ENCODE measurements around the gene POLD4.

Gene POLD4

DNA sequence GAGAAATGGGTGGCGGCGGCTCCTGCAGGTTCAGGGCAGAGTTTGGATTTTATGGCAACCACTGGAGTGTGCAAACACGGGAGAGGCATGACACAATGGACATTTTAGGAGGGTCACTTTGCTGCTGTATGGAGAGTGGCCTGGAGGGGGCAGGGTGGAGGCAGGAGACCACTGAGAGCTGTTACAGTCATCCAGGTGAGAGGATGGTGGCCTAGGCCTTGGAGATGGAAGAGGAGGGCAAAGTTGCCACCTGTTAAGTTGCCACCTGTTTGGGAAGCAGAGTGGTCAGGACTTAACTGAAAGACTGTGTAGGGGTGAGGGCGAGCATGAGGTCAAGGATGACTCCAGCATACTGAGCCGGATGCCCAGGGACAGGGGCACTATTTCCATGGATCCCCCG lies 36.1 kb upstream of the POLD4 start:
- no peak overlapping the region for H3K27ac ChIP-seq (ENCODE audit: low read length)
- ATAC-seq (ENCODE audit: insufficient read depth, low read depth) (peak; percentile 32; the same call in 1 of the 3 replicates), DNase-seq (peak; percentile 49)
- no peak overlapping the region for H3K4me2 ChIP-seq (ENCODE audit: insufficient read depth, low read length)
- H3K36me3 ChIP-seq (ENCODE audit: insufficient read depth, low read length) = peaks cover 14% of the 10 kb centered on the region
- no peaks in the 10 kb centered on the region for H3K27me3 ChIP-seq (ENCODE audit: insufficient read depth, low read length, poor library complexity)
- peaks cover 38% of the 10 kb centered on the region for H3K4me1 ChIP-seq (ENCODE audit: insufficient read depth, low read length)
- TF ChIP-seq EZH2 (IDR thresholded peaks at IDR 0.05; ENCODE audit: borderline replicate concordance, low read depth, low read length, severe bottlenecking) = no peak
- TF ChIP-seq, protein P1, sequence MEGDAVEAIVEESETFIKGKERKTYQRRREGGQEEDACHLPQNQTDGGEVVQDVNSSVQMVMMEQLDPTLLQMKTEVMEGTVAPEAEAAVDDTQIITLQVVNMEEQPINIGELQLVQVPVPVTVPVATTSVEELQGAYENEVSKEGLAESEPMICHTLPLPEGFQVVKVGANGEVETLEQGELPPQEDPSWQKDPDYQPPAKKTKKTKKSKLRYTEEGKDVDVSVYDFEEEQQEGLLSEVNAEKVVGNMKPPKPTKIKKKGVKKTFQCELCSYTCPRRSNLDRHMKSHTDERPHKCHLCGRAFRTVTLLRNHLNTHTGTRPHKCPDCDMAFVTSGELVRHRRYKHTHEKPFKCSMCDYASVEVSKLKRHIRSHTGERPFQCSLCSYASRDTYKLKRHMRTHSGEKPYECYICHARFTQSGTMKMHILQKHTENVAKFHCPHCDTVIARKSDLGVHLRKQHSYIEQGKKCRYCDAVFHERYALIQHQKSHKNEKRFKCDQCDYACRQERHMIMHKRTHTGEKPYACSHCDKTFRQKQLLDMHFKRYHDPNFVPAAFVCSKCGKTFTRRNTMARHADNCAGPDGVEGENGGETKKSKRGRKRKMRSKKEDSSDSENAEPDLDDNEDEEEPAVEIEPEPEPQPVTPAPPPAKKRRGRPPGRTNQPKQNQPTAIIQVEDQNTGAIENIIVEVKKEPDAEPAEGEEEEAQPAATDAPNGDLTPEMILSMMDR (IDR thresholded peaks at IDR 0.05; ENCODE audit: borderline replicate concordance, extremely low read depth, low read length, poor library complexity, severe bottlenecking) = peak; percentile 70
- H3K79me2 ChIP-seq (ENCODE audit: insufficient read depth, low read length) = peaks cover 40% of the 10 kb centered on the region
- H2AFZ ChIP-seq (ENCODE audit: low read depth, low read length) = no peak overlapping the region
- H3K9ac ChIP-seq (ENCODE audit: low read depth, low read length) = no peak overlapping the region
- no peaks in the 10 kb centered on the region for H3K9me3 ChIP-seq (ENCODE audit: insufficient read depth, low read length, severe bottlenecking)
- H3K4me3 ChIP-seq (ENCODE audit: low read depth in 1 of 2, low read length in 2 of 2) = no peak overlapping the region
- H4K20me1 ChIP-seq (ENCODE audit: insufficient read depth, low read length) = peaks cover 18% of the 10 kb centered on the region

DNA sequence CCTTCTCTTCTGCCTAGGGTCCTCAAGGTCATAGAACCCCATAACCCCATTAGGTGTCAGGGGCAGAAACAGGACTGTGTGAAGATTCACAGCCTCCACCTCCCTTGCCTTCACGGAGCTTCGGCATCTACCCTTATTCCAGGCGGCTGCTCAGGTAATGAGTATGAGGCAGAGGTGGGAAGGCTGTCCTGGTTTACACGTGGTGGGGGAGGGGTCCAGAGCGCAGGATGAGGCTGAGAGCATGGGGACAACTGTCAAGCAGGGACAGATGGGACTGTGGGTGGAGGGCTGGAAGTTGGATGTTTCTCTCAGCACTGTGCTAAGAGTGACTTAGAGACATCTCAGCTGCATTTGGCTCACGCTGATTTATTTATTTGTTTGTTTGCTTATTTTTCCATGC lies 34.2 kb upstream of the POLD4 start:
- TF ChIP-seq EZH2 (IDR thresholded peaks at IDR 0.05; ENCODE audit: borderline replicate concordance, low read depth, low read length, severe bottlenecking) = no peak
- TF ChIP-seq, protein P1 (IDR thresholded peaks at IDR 0.05; ENCODE audit: borderline replicate concordance, extremely low read depth, low read length, poor library complexity, severe bottlenecking) = no peak
- H3K27me3 ChIP-seq (ENCODE audit: insufficient read depth, low read length, poor library complexity) = no peaks in the 10 kb centered on the region
- no peak overlapping the region for H3K27ac ChIP-seq (ENCODE audit: low read length)
- DNase-seq (no peak), ATAC-seq (ENCODE audit: insufficient read depth, low read depth) (no peak)
- no peak overlapping the region for H2AFZ ChIP-seq (ENCODE audit: low read depth, low read length)
- H3K4me3 ChIP-seq (ENCODE audit: low read depth in 1 of 2, low read length in 2 of 2) = no peak overlapping the region
- no peaks in the 10 kb centered on the region for H3K36me3 ChIP-seq (ENCODE audit: insufficient read depth, low read length)
- H3K9ac ChIP-seq (ENCODE audit: low read depth, low read length) = no peak overlapping the region
- H3K4me1 ChIP-seq (ENCODE audit: insufficient read depth, low read length) = peaks cover 20% of the 10 kb centered on the region
- H3K9me3 ChIP-seq (ENCODE audit: insufficient read depth, low read length, severe bottlenecking) = no peaks in the 10 kb centered on the region
- no peak overlapping the region for H3K4me2 ChIP-seq (ENCODE audit: insufficient read depth, low read length)
- peaks cover 4% of the 10 kb centered on the region for H4K20me1 ChIP-seq (ENCODE audit: insufficient read depth, low read length)
- H3K79me2 ChIP-seq (ENCODE audit: insufficient read depth, low read length) = peaks cover 23% of the 10 kb centered on the region

DNA sequence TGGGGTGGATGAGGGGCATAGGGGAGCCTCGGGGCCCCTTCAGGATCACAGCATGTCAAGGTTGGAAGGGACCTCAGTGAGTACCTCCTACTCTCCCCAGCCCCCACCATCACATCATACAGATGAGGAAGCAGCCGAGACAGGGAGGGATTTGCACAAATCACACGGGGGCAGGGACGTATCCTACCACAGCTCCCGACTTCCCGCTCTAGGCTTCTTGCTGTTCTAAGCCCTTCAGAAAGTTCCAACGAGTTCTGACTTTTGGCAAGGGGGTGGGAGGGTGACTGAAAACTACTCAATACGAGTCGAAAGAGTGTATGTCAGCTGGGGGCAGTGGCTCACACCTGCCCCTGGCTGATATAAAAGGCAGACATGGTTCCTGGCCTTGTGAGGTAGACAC lies 33.7 kb upstream of the POLD4 start:
- H3K36me3 ChIP-seq (ENCODE audit: insufficient read depth, low read length) = no peaks in the 10 kb centered on the region
- H4K20me1 ChIP-seq (ENCODE audit: insufficient read depth, low read length) = no peaks in the 10 kb centered on the region
- no peak for ATAC-seq (ENCODE audit: insufficient read depth, low read depth)
- no peak for TF ChIP-seq EZH2 (IDR thresholded peaks at IDR 0.05; ENCODE audit: borderline replicate concordance, low read depth, low read length, severe bottlenecking)
- TF ChIP-seq, protein P1 (IDR thresholded peaks at IDR 0.05; ENCODE audit: borderline replicate concordance, extremely low read depth, low read length, poor library complexity, severe bottlenecking) = no peak
- no peaks in the 10 kb centered on the region for H3K27me3 ChIP-seq (ENCODE audit: insufficient read depth, low read length, poor library complexity)
- H3K27ac ChIP-seq (ENCODE audit: low read length) = no peak overlapping the region
- no peak overlapping the region for H3K4me2 ChIP-seq (ENCODE audit: insufficient read depth, low read length)
- no peaks in the 10 kb centered on the region for H3K9me3 ChIP-seq (ENCODE audit: insufficient read depth, low read length, severe bottlenecking)
- H3K9ac ChIP-seq (ENCODE audit: low read depth, low read length) = no peak overlapping the region
- DNase-seq = no peak
- no peak overlapping the region for H3K4me3 ChIP-seq (ENCODE audit: low read depth in 1 of 2, low read length in 2 of 2)
- H3K79me2 ChIP-seq (ENCODE audit: insufficient read depth, low read length) = peaks cover 18% of the 10 kb centered on the region
- H3K4me1 ChIP-seq (ENCODE audit: insufficient read depth, low read length) = peaks cover 19% of the 10 kb centered on the region
- H2AFZ ChIP-seq (ENCODE audit: low read depth, low read length) = no peak overlapping the region
